Right lobe of liver (tissue), 4 donors: ENCODE data around the gene DIS3L2.

Experiments
- CTCF ChIP-seq, 4 donors: fragments of 200-600 bp in 3 of 4; fragments of 450-650 bp in 1 of 4; IDR thresholded peaks; one replicate each; pipeline versions ENCODE4 v1.5.1 to v1.8.0; 2016 to 2022; ENCODE audit warnings: antibody characterized with exemption in 4 of 4, mild to moderate bottlenecking in 2 of 4
- POLR2A ChIP-seq: fragments of 450-650 bp; IDR thresholded peaks from one replicate; pipeline ENCODE4 v1.6.1; 2017; ENCODE audit warnings: antibody characterized with exemption, mild to moderate bottlenecking
- donor health status: DM: no; HTN: no; CAD: no.
- donor health status: DM: no; HTN: no; CAD: no.
- donor health status: DM: no; HTN: yes; CAD: no.

GRCh38 chr2:232280341-232280740, 318.8 kb downstream of the DIS3L2 start:
- TF ChIP-seq CTCF (IDR thresholded peaks at IDR 0.05) (no peak), POLR2A (no peak)
